ENCODE measurements around the gene EEFSEC.

EEFSEC gene

GRCh38 chr3:128227507-128227906 is 74.2 kb downstream of the EEFSEC start:
- no peak overlapping the region for H3K4me3 Mint-ChIP-seq
- H3K36me3 Mint-ChIP-seq, result peaks cover 5% of the 10 kb centered on the region
- ATAC-seq (ENCODE audit: low read depth) (no peak), DNase-seq (ENCODE audit: low spot score in 2 of 2) (no peak)
- H3K9me3 Mint-ChIP-seq, result peaks cover 4% of the 10 kb centered on the region
- H3K4me1 Mint-ChIP-seq, result peaks cover 3% of the 10 kb centered on the region
- H3K27me3 Mint-ChIP-seq, result no peaks in the 10 kb centered on the region
- H3K27ac Mint-ChIP-seq, result no peak overlapping the region

GRCh38 chr3:128228366-128228910 is 75.2 kb downstream of the EEFSEC start:
- H3K9me3 Mint-ChIP-seq, result peaks cover 3% of the 10 kb centered on the region
- no peak for DNase-seq (ENCODE audit: low spot score in 2 of 2)
- no peaks in the 10 kb centered on the region for H3K27me3 Mint-ChIP-seq
- ATAC-seq (ENCODE audit: low read depth), result no peak
- no peak overlapping the region for H3K4me3 Mint-ChIP-seq
- H3K27ac Mint-ChIP-seq, result no peak overlapping the region
- peaks cover 3% of the 10 kb centered on the region for H3K4me1 Mint-ChIP-seq
- peaks cover 4% of the 10 kb centered on the region for H3K36me3 Mint-ChIP-seq

GRCh38 chr3:128229106-128229857 is 76.0 kb downstream of the EEFSEC start:
- H3K4me1 Mint-ChIP-seq, result peaks cover 3% of the 10 kb centered on the region
- H3K27me3 Mint-ChIP-seq, result no peaks in the 10 kb centered on the region
- peaks cover 2% of the 10 kb centered on the region for H3K36me3 Mint-ChIP-seq
- no peak for ATAC-seq (ENCODE audit: low read depth)
- H3K4me3 Mint-ChIP-seq, result no peak overlapping the region
- no peak overlapping the region for H3K27ac Mint-ChIP-seq
- H3K9me3 Mint-ChIP-seq, result no peaks in the 10 kb centered on the region
- no peak for DNase-seq (ENCODE audit: low spot score in 2 of 2)

- no peaks in the 10 kb centered on the region for H3K27me3 Mint-ChIP-seq
- H3K4me1 Mint-ChIP-seq, result peaks cover 4% of the 10 kb centered on the region
- H3K9me3 Mint-ChIP-seq, result no peaks in the 10 kb centered on the region
- ATAC-seq (ENCODE audit: low read depth) (no peak), DNase-seq (ENCODE audit: low spot score in 2 of 2) (no peak)
- no peak overlapping the region for H3K27ac Mint-ChIP-seq
- H3K4me3 Mint-ChIP-seq, result no peak overlapping the region
- H3K36me3 Mint-ChIP-seq, result peaks cover 2% of the 10 kb centered on the region
Measured at GRCh38 chr3:128231606-128232005, 78.3 kb downstream of the EEFSEC start.

GRCh38 chr3:128232376-128233178 is 79.3 kb downstream of the EEFSEC start:
- DNase-seq (ENCODE audit: low spot score in 2 of 2), result no peak
- no peak for ATAC-seq (ENCODE audit: low read depth)
- Mint-ChIP-seq H3K4me1 (peaks cover 7% of the 10 kb centered on the region), H3K27ac (no peak overlapping the region), H3K4me3 (no peak overlapping the region), H3K9me3 (no peaks in the 10 kb centered on the region), H3K36me3 (peaks cover 2% of the 10 kb centered on the region), H3K27me3 (no peaks in the 10 kb centered on the region)

- peaks cover 2% of the 10 kb centered on the region for H3K36me3 Mint-ChIP-seq
- no peak overlapping the region for H3K4me3 Mint-ChIP-seq
- H3K4me1 Mint-ChIP-seq, result peaks cover 11% of the 10 kb centered on the region
- no peaks in the 10 kb centered on the region for H3K9me3 Mint-ChIP-seq
- no peaks in the 10 kb centered on the region for H3K27me3 Mint-ChIP-seq
- no peak for DNase-seq (ENCODE audit: low spot score in 2 of 2)
- peak overlapping the region; percentile 38 for H3K27ac Mint-ChIP-seq
- no peak for ATAC-seq (ENCODE audit: low read depth)
Measured at GRCh38 chr3:128235207-128235926, 82.1 kb downstream of the EEFSEC start.

GRCh38 chr3:128236657-128237056 is 83.4 kb downstream of the EEFSEC start:
- Mint-ChIP-seq H3K4me1 (peaks cover 11% of the 10 kb centered on the region), H3K4me3 (no peak overlapping the region), H3K27ac (no peak overlapping the region)

GRCh38 chr3:128237348-128238183 is 84.3 kb downstream of the EEFSEC start:
- Mint-ChIP-seq H3K36me3 (peaks cover 2% of the 10 kb centered on the region), H3K4me1 (peaks cover 11% of the 10 kb centered on the region), H3K27me3 (no peaks in the 10 kb centered on the region), H3K4me3 (no peak overlapping the region), H3K9me3 (no peaks in the 10 kb centered on the region), H3K27ac (no peak overlapping the region)
- DNase-seq (ENCODE audit: low spot score in 2 of 2), result no peak
- ATAC-seq (ENCODE audit: low read depth), result no peak

More at GRCh38 chr3:128236657-128237056, 83.4 kb downstream of the EEFSEC start:
- DNase-seq (ENCODE audit: low spot score in 2 of 2) (no peak), ATAC-seq (ENCODE audit: low read depth) (no peak)
- Mint-ChIP-seq H3K27me3 (no peaks in the 10 kb centered on the region), H3K36me3 (peaks cover 2% of the 10 kb centered on the region), H3K9me3 (no peaks in the 10 kb centered on the region)

GRCh38 chr3:128238184-128238489 is 84.9 kb downstream of the EEFSEC start:
- Mint-ChIP-seq H3K4me3 (no peak overlapping the region), H3K4me1 (peaks cover 11% of the 10 kb centered on the region), H3K36me3 (peaks cover 5% of the 10 kb centered on the region), H3K27ac (no peak overlapping the region), H3K27me3 (no peaks in the 10 kb centered on the region), H3K9me3 (no peaks in the 10 kb centered on the region)
- ATAC-seq (ENCODE audit: low read depth) (no peak), DNase-seq (ENCODE audit: low spot score in 2 of 2) (no peak)

- DNase-seq (ENCODE audit: low spot score in 2 of 2) (no peak), ATAC-seq (ENCODE audit: low read depth) (no peak)
- H3K27ac Mint-ChIP-seq, result no peak overlapping the region
- H3K27me3 Mint-ChIP-seq, result no peaks in the 10 kb centered on the region
- no peaks in the 10 kb centered on the region for H3K9me3 Mint-ChIP-seq
- peaks cover 9% of the 10 kb centered on the region for H3K36me3 Mint-ChIP-seq
- H3K4me1 Mint-ChIP-seq, result peaks cover 11% of the 10 kb centered on the region
- H3K4me3 Mint-ChIP-seq, result no peak overlapping the region
Measured at GRCh38 chr3:128239304-128239703, 86.0 kb downstream of the EEFSEC start.

- H3K9me3 Mint-ChIP-seq, result no peaks in the 10 kb centered on the region
- ATAC-seq (ENCODE audit: low read depth), result no peak
- no peak overlapping the region for H3K4me3 Mint-ChIP-seq
- no peak overlapping the region for H3K27ac Mint-ChIP-seq
- no peaks in the 10 kb centered on the region for H3K27me3 Mint-ChIP-seq
- DNase-seq (ENCODE audit: low spot score in 2 of 2), result no peak
- peaks cover 12% of the 10 kb centered on the region for H3K4me1 Mint-ChIP-seq
- peaks cover 16% of the 10 kb centered on the region for H3K36me3 Mint-ChIP-seq
Measured at GRCh38 chr3:128240232-128240631, 87.0 kb downstream of the EEFSEC start.

GRCh38 chr3:128241741-128242140 is 88.5 kb downstream of the EEFSEC start:
- H3K27me3 Mint-ChIP-seq, result no peaks in the 10 kb centered on the region
- DNase-seq (ENCODE audit: low spot score in 2 of 2), result no peak
- ATAC-seq (ENCODE audit: low read depth), result no peak
- no peak overlapping the region for H3K4me3 Mint-ChIP-seq
- peaks cover 20% of the 10 kb centered on the region for H3K36me3 Mint-ChIP-seq
- H3K9me3 Mint-ChIP-seq, result no peaks in the 10 kb centered on the region
- peaks cover 10% of the 10 kb centered on the region for H3K4me1 Mint-ChIP-seq
- no peak overlapping the region for H3K27ac Mint-ChIP-seq

GRCh38 chr3:128242818-128243601 is 89.7 kb downstream of the EEFSEC start:
- H3K4me3 Mint-ChIP-seq, result no peak overlapping the region

More at GRCh38 chr3:128242818-128243601, 89.7 kb downstream of the EEFSEC start:
- H3K36me3 Mint-ChIP-seq, result peaks cover 30% of the 10 kb centered on the region
- no peaks in the 10 kb centered on the region for H3K27me3 Mint-ChIP-seq
- peaks cover 7% of the 10 kb centered on the region for H3K4me1 Mint-ChIP-seq
- DNase-seq (ENCODE audit: low spot score in 2 of 2), result no peak
- no peak for ATAC-seq (ENCODE audit: low read depth)
- no peak overlapping the region for H3K27ac Mint-ChIP-seq
- H3K9me3 Mint-ChIP-seq, result no peaks in the 10 kb centered on the region
